GM12878 (cell line): Measurements from ENCODE around the gene FGR. TPM values are rescaled to one million over a fixed set of nuclear protein-coding genes. Genes with fewer than 3 reads are reported as not detected.

Source experiments
- ATAC-seq: fragments of 200-7000 bp; cut with Tn5 transposase; 3 replicates; pipeline ENCODE4 v1.9.1; 2020; ENCODE audit warnings: mild to moderate bottlenecking, moderate library complexity
- BruUV-seq: library from RNA; stranded (reverse); fragments of 400-500 nt; replicated peaks from 2 replicates; lab custom pipeline; 2021; lab: Mats Ljungman, UMichigan
- CTCF ChIA-PET: fragments of 300-600 bp; sonication (Branson Sonifier 250); formaldehyde crosslinking; extraction: SDS; loops from one replicate; lab custom pipeline; 2021; ENCODE audit warnings: inconsistent platforms; lab: Yijun Ruan, JAX
- POLR2A ChIA-PET: fragments of 350-600 bp; formaldehyde crosslinking; extraction: SDS; loops from one replicate; lab custom pipeline; 2021; ENCODE audit warnings: inconsistent platforms; lab: Charles Lee
- RAD21 ChIA-PET: fragments of 300-600 bp; sonication (Branson Sonifier 250); formaldehyde crosslinking; loops from one replicate; lab custom pipeline; 2023; ENCODE audit warnings: antibody characterized with exemption; ENCODE audit not compliant: unreplicated experiment; lab: Charles Lee
- SMC1A ChIA-PET: fragments of 300-600 bp; sonication (Branson Sonifier 250); formaldehyde crosslinking; loops from one replicate; lab custom pipeline; 2023; ENCODE audit not compliant: unreplicated experiment, uncharacterized antibody; lab: Charles Lee
- DNase-seq: peaks from one replicate; pipeline ENCODE4 v3.0.0-alpha.2; 2011; ENCODE audit warnings: low read depth, low spot score
- FAIRE-seq: peaks from 3 replicates; lab custom pipeline; 2011; peaks lifted over from hg19 to GRCh38; lab: Jason Lieb, UNC
- H2AFZ ChIP-seq: 2 replicates; pipeline ENCODE4 v1.6.0; 2011; ENCODE audit warnings: low read depth, low read length, control low read depth; ENCODE audit not compliant: control insufficient read depth
- H3K27ac ChIP-seq: 2 replicates; pipeline ENCODE4 v1.5.1; 2011; ENCODE audit warnings: control low read depth; ENCODE audit not compliant: control insufficient read depth, insufficient read depth
- H3K27me3 ChIP-seq, 2 experiments: replicated peaks in 1 of 2; 2 replicates each; pipeline versions ENCODE4 v1.6.0 to v1.6.1; 2011; ENCODE audit warnings: low read length in 1 of 2; ENCODE audit not compliant: control insufficient read depth in 2 of 2, insufficient read depth in 2 of 2
- H3K36me3 ChIP-seq, 2 experiments: 2 replicates each; pipeline ENCODE4 v1.5.1; 2011; ENCODE audit warnings: low read length in 1 of 2; ENCODE audit not compliant: control insufficient read depth in 2 of 2, insufficient read depth in 2 of 2
- H3K4me1 ChIP-seq: 2 replicates; pipeline ENCODE4 v1.6.1; 2011; ENCODE audit warnings: mild to moderate bottlenecking, low read length, moderate library complexity, mixed read lengths; ENCODE audit not compliant: control insufficient read depth, insufficient read depth
- H3K4me2 ChIP-seq: 2 replicates; pipeline ENCODE4 v1.6.0; 2011; ENCODE audit warnings: control low read depth; ENCODE audit not compliant: control insufficient read depth, insufficient read depth
- H3K4me3 ChIP-seq: fragments of 200-600 bp; sonication (generic); 2 replicates; pipeline ENCODE4 v1.5.1; 2016
- H3K79me2 ChIP-seq: 2 replicates; pipeline ENCODE4 v1.6.0; 2011; ENCODE audit warnings: low read length; ENCODE audit not compliant: control insufficient read depth, insufficient read depth
- H3K9ac ChIP-seq: 2 replicates; pipeline ENCODE4 v1.8.0; 2011; ENCODE audit warnings: low read length, control low read depth, mixed read lengths; ENCODE audit not compliant: control insufficient read depth, insufficient read depth
- H3K9me3 ChIP-seq: replicated peaks from 3 replicates; pipeline ENCODE4 v1.5.1; 2011; ENCODE audit warnings: mild to moderate bottlenecking, low read length; ENCODE audit not compliant: control insufficient read depth, insufficient read depth
- H4K20me1 ChIP-seq: 2 replicates; pipeline ENCODE4 v1.6.0; 2011; ENCODE audit not compliant: control insufficient read depth, insufficient read depth
- CHD1 ChIP-seq: IDR thresholded peaks from 2 replicates; pipeline ENCODE4 v1.6.1; 2012; ENCODE audit warnings: low read depth, low read length, improper control_type of control experiment
- ETV6 ChIP-seq, 2 experiments: fragments of 450-650 bp in 1 of 2; IDR thresholded peaks in 1 of 2; conservative IDR thresholded peaks in 1 of 2; 2 replicates each; pipeline ENCODE4 v1.6.1; 2014; ENCODE audit warnings: antibody characterized with exemption in 1 of 2, borderline replicate concordance in 1 of 2, low read depth in 1 of 2, mild to moderate bottlenecking in 1 of 2, moderate library complexity in 1 of 2
- SUPT20H ChIP-seq: IDR thresholded peaks from 2 replicates; pipeline ENCODE4 v1.6.1; 2011; ENCODE audit warnings: low read depth, mild to moderate bottlenecking, low read length, moderate library complexity, borderline replicate concordance; ENCODE audit not compliant: control insufficient read depth
- ZNF24 ChIP-seq: fragments of 450-650 bp; IDR thresholded peaks from 2 replicates; pipeline ENCODE4 v1.6.1; 2017; ENCODE audit warnings: antibody characterized with exemption, mild to moderate bottlenecking
- WGBS: methylation state at CpG from one replicate; pipeline ENCODE4 v1.1.6; 2016; ENCODE audit warnings: low lambda C conversion rate; ENCODE audit not compliant: insufficient replicate concordance, insufficient coverage; ENCODE audit errors: missing lambda C conversion rate; 5-methylcytosine and 5-hydroxymethylcytosine counted together
- in situ Hi-C: fragments of 300-500 bp; cut with MboI; formaldehyde crosslinking; loops from 9 replicates; pipeline ENCODE4 v1.14.3; 2018; ENCODE audit warnings: mixed read lengths
- intact Hi-C: fragments of 100-400 bp; cut with micrococcal nuclease; formaldehyde crosslinking; loops from one replicate; pipeline ENCODE4 v1.14.2; 2022; ENCODE audit not compliant: unreplicated experiment
- polyA plus RNA-seq, 11 experiments: library from polyadenylated mRNA; depleted of rRNA in 4 of 11; unstranded in 6 of 11; stranded (reverse) in 5 of 11; fragments of >200 nt; fragmentation: Nextera tagmentation in 4 of 11; fragmentation: Illumina TruSeq in 1 of 11; extraction: Ambion mirVana in 4 of 11; extraction: Trizol in 1 of 11; gene quantifications; 1 replicate in 1 of 11; 2 replicates in 10 of 11; pipeline versions ENCODE4 v1.2.1 to v1.2.3, GENCODE V29; 2011 to 2016; ENCODE audit warnings: inconsistent platforms in 2 of 11, missing spikeins in 2 of 11, low read depth in 1 of 11
- total RNA-seq, 4 experiments: library from RNA; depleted of rRNA in 3 of 4; stranded (reverse); fragments of >200 nt in 3 of 4; fragmentation: Illumina TruSeq in 1 of 4; extraction: Trizol in 1 of 4; gene quantifications; 2 replicates each; pipeline versions ENCODE4 v1.2.1 to v1.2.3, GENCODE V29; 2013 to 2021

Gene FGR
- total and polyA plus RNA-seq, 10 of the 15 experiments (the other 5 are each of a cell fraction or from before 2014, with no cell fraction given): 10.9 to 193 (median 74.7) TPM

DNA sequence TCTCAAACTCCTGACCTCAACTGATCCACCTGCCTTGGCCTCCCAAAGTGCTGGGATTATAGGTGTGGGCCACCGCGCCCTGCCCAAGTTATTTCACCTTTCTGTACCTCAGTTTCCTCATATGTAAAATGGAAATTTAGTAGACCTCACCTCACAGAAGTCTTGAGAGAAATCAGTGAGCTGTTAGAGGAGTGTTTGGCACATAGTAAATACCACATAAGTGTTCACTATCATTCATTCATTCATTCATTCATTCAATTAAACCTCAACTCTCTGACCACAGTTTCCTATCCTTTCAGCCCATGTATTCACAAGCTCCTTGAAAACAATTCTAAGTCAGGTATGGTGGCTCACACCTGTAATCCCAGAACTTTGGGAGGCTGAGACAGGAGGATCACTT lies 3.8 kb upstream of the FGR start:
- RAD21 ChIA-PET: interaction anchor here (1.1 to 2.2 kb wide), 3 partner anchors 19 to 24 kb away, joined by 3 to 9 read pairs (median 4); no protein-coding TSS in a partner anchor
- Histone ChIP-seq H3K36me3 (no peaks in the 10 kb centered on the region), H3K27ac (no peak overlapping the region), H4K20me1 (no peaks in the 10 kb centered on the region), H2AFZ (no peak overlapping the region), H3K27me3 (no peaks in the 10 kb centered on the region), H3K4me3 (no peak overlapping the region), H3K79me2 (0 out of 2 replicates have a peak, but pooled peaks cover 2% of the 10 kb centered on the region), H3K4me1 (peaks cover 30% of the 10 kb centered on the region), H3K9ac (no peak overlapping the region), H3K4me2 (no peak overlapping the region), H3K9me3 (no peaks in the 10 kb centered on the region; the same call in 2 of the 3 replicates)
- TF ChIP-seq ETV6 (conservative IDR thresholded peaks at IDR 0.05 in 1 of 2, IDR thresholded peaks at IDR 0.05 in 1 of 2; ENCODE audit: borderline replicate concordance in 1 of 2, low read depth in 1 of 2) (no peak), CHD1 (no peak), ZNF24 (peak; percentile 92), SUPT20H (no peak)
- FAIRE-seq: no peak
- BruUV-seq: no TSS peak
- POLR2A ChIA-PET: interaction anchor here (1.2 to 4.0 kb wide), 5 partner anchors 11 to 24 kb away, joined by 4 to 23 read pairs (median 7); no protein-coding TSS in a partner anchor
- CTCF ChIA-PET: interaction anchor here (0.7 to 3.8 kb wide), 7 partner anchors 9 to 31 kb away, joined by 3 to 14 read pairs (median 4); no protein-coding TSS in a partner anchor
- in situ Hi-C loops: no loop called here
- DNase-seq: no peak
- intact Hi-C loops: no loop called here
- no peak for ATAC-seq
- 100% methylated on average over 2 of the region's 2 CpGs for WGBS
- SMC1A ChIA-PET: interaction anchor here (1.1 to 2.9 kb wide), 5 partner anchors 10 to 24 kb away, joined by 3 to 12 read pairs (median 5); no protein-coding TSS in a partner anchor
